ENCODE results near the gene RPGR. TPM values are rescaled to one million over a fixed set of nuclear protein-coding genes. Genes with fewer than 3 reads are reported as not detected.

RPGR gene
- total and polyA plus RNA-seq, 2 donors from 2014 or later = 5.4 to 23.0 TPM

DNA sequence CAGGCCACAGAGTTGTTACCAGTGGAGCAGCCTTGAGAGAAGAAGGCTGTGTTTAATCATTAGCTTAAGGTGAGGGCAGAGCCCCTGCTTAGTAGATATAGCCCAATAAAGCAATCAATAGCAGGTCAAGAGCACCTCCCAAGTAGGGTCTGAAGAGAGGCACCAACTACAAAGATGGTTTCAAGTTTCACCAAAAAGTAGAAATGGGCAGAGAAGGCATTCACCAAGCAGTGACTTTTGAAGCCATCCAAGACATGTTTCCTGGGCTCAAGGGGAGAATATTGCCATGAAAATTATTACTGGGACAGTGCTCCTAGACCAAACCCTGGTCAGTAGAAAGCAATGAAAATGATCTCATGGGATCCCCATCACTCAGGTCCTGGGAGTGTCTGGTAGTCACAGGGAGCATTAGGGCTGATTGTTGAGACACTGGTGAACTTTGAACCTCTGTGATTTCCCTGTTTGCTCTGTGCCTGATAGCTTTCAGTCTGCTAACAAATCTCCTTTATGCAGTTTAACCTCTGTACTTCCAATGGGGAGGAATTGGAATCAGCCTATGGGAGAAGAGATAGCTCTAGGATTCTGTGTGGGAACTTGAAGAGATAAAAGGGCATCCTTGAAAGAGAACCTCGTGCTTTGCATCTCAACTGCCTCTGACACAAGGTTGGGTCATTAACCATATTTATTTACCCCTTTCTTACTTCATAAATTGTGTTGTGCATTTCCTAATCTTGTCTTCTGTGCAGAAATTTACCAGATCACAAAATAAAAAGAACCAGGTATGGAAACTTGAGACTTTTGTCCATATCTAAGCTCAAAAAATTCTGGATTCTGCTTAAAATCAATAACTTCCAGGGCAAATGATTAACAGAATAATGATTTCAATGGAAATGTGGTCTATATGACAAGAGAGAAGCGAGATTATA, 15.8 kb upstream of the RPGR start:
- Histone ChIP-seq H3K9me3 (ENCODE audit: control insufficient read depth in 2 of 3, insufficient read depth in 1 of 3, low read length in 3 of 3) (no peaks in the 10 kb centered on the region), H3K4me3 (ENCODE audit: low read length in 3 of 3) (no peak overlapping the region), H3K36me3 (ENCODE audit: control insufficient read depth in 2 of 3, insufficient read depth in 3 of 3, low read length in 3 of 3) (no peaks in the 10 kb centered on the region), H3K9ac (ENCODE audit: low read length in 3 of 3) (no peak overlapping the region), H3K27ac (ENCODE audit: low read depth in 2 of 2, low read length in 2 of 2) (no peak overlapping the region), H3K27me3 (ENCODE audit: control insufficient read depth, insufficient read depth, low read length) (no peaks in the 10 kb centered on the region), H3K4me1 (ENCODE audit: control insufficient read depth in 2 of 3, insufficient read depth in 2 of 3, low read depth in 1 of 3, low read length in 3 of 3) (no peaks in the 10 kb centered on the region)
- FAIRE-seq (no peak), DNase-seq (no peak)
- intact Hi-C loops (cut with DNase I) = no loop called here
- TF ChIP-seq, protein P1, sequence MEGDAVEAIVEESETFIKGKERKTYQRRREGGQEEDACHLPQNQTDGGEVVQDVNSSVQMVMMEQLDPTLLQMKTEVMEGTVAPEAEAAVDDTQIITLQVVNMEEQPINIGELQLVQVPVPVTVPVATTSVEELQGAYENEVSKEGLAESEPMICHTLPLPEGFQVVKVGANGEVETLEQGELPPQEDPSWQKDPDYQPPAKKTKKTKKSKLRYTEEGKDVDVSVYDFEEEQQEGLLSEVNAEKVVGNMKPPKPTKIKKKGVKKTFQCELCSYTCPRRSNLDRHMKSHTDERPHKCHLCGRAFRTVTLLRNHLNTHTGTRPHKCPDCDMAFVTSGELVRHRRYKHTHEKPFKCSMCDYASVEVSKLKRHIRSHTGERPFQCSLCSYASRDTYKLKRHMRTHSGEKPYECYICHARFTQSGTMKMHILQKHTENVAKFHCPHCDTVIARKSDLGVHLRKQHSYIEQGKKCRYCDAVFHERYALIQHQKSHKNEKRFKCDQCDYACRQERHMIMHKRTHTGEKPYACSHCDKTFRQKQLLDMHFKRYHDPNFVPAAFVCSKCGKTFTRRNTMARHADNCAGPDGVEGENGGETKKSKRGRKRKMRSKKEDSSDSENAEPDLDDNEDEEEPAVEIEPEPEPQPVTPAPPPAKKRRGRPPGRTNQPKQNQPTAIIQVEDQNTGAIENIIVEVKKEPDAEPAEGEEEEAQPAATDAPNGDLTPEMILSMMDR (IDR thresholded peaks at IDR 0.05; ENCODE audit: borderline replicate concordance, extremely low read depth, insufficient read depth) = no peak

DNA sequence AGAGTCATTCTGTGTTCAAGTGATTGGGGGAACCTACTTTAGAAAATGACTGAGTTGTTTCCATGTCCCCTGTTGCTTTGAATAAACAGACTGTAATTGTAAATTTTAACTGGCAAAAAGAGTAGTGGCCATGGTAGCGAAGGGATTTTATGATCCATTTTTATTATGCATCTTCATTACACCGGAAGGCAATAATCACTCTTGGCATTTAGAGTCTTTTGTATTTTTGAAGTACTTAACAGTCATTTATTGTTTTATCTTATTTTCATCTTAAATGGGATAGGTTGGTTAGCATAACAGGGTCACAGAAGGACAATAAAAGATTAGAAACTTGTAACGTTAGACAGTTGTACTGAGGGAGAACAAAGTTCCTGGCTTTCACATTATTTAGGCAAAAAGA, 14.1 kb upstream of the RPGR start:
- FAIRE-seq (no peak), DNase-seq (no peak)
- no peaks in the 10 kb centered on the region for H3K27me3 ChIP-seq (ENCODE audit: control insufficient read depth, insufficient read depth, low read length)
- no peak overlapping the region for H3K27ac ChIP-seq (ENCODE audit: low read depth in 2 of 2, low read length in 2 of 2)
- intact Hi-C loops (cut with DNase I) = no loop called here
- H3K9me3 ChIP-seq (ENCODE audit: control insufficient read depth in 2 of 3, insufficient read depth in 1 of 3, low read length in 3 of 3) = no peaks in the 10 kb centered on the region
- H3K4me3 ChIP-seq (ENCODE audit: low read length in 3 of 3) = no peak overlapping the region
- no peak overlapping the region for H3K9ac ChIP-seq (ENCODE audit: low read length in 3 of 3)
- no peaks in the 10 kb centered on the region for H3K36me3 ChIP-seq (ENCODE audit: control insufficient read depth in 2 of 3, insufficient read depth in 3 of 3, low read length in 3 of 3)
- no peaks in the 10 kb centered on the region for H3K4me1 ChIP-seq (ENCODE audit: control insufficient read depth in 2 of 3, insufficient read depth in 2 of 3, low read depth in 1 of 3, low read length in 3 of 3)
- TF ChIP-seq, protein P1 (IDR thresholded peaks at IDR 0.05; ENCODE audit: borderline replicate concordance, extremely low read depth, insufficient read depth) = no peak

GRCh38 chrX:38336538-38337240, 9.4 kb upstream of the RPGR start:
- Histone ChIP-seq H3K4me1 (ENCODE audit: control insufficient read depth in 2 of 3, insufficient read depth in 2 of 3, low read depth in 1 of 3, low read length in 3 of 3) (no peaks in the 10 kb centered on the region), H3K36me3 (ENCODE audit: control insufficient read depth in 2 of 3, insufficient read depth in 3 of 3, low read length in 3 of 3) (no peaks in the 10 kb centered on the region), H3K27me3 (ENCODE audit: control insufficient read depth, insufficient read depth, low read length) (no peaks in the 10 kb centered on the region), H3K27ac (ENCODE audit: low read depth in 2 of 2, low read length in 2 of 2) (no peak overlapping the region), H3K4me3 (ENCODE audit: low read length in 3 of 3) (no peak overlapping the region), H3K9me3 (ENCODE audit: control insufficient read depth in 2 of 3, insufficient read depth in 1 of 3, low read length in 3 of 3) (no peaks in the 10 kb centered on the region), H3K9ac (ENCODE audit: low read length in 3 of 3) (no peak overlapping the region)
- no peak for DNase-seq
- intact Hi-C loops (cut with DNase I) = no loop called here
- TF ChIP-seq, protein P1 (IDR thresholded peaks at IDR 0.05; ENCODE audit: borderline replicate concordance, extremely low read depth, insufficient read depth) = no peak
- FAIRE-seq = no peak
